ENCODE data around the gene RALGDS.

DNA sequence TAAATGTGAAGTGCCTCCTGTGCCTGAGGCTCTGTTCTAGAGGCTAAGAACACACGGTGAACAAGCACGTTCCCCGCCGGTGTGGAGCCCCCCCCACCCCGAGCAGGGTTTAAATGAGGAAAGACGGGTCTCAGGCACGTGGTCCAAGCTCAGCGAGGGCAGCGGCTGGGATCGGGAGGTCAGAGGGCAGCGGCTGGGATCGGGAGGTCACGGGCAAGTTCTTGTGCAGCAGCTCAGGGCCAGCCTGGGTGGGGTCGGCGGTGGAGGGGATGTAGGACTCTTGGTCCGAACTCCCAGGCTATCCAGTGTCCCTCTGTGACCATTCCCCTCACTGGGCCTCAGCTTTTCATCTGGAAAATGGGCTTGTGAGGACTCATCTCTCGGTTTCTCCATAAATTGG, 45.4 kb upstream of the RALGDS start:
- TF ChIP-seq NFE2L1 (CRISPR knock-in tag; IDR thresholded peaks at IDR 0.05), result no peak
- no peak for TF ChIP-seq TCF7 (CRISPR knock-in tag; IDR thresholded peaks at IDR 0.05; ENCODE audit: low read depth)
- TF ChIP-seq CDX4 (CRISPR knock-in tag; IDR thresholded peaks at IDR 0.05; ENCODE audit: borderline replicate concordance), result no peak
- TF ChIP-seq, protein P1, sequence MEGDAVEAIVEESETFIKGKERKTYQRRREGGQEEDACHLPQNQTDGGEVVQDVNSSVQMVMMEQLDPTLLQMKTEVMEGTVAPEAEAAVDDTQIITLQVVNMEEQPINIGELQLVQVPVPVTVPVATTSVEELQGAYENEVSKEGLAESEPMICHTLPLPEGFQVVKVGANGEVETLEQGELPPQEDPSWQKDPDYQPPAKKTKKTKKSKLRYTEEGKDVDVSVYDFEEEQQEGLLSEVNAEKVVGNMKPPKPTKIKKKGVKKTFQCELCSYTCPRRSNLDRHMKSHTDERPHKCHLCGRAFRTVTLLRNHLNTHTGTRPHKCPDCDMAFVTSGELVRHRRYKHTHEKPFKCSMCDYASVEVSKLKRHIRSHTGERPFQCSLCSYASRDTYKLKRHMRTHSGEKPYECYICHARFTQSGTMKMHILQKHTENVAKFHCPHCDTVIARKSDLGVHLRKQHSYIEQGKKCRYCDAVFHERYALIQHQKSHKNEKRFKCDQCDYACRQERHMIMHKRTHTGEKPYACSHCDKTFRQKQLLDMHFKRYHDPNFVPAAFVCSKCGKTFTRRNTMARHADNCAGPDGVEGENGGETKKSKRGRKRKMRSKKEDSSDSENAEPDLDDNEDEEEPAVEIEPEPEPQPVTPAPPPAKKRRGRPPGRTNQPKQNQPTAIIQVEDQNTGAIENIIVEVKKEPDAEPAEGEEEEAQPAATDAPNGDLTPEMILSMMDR (IDR thresholded peaks at IDR 0.05), result no peak

Data from WTC11 (cell line).